Measurements from ENCODE around the gene ABCC4. TPM values are rescaled to one million over a fixed set of nuclear protein-coding genes. Genes with fewer than 3 reads are reported as not detected.

Gene ABCC4
- total and polyA plus RNA-seq, 2 experiments from 2014 or later, result 4.3 to 12.2 TPM

DNA sequence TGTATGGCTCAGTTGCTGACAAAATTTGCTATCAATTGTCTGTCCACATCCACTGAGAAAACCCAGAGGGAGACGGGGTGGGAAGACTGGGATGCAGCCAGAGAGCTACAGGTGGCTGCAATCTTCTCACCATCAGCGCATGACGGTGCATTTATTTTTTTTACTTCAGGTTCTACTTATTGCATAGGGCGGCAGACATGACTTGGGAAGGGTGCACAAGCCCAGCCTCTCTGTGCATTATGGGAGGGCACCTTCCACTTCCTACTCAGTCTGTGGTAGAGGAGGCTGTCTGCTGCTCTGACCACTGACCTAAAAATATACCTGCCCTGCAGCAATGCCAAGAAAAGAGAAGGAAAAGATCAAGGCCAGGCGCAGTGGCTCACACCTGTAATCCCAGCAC is 73.1 kb downstream of the ABCC4 start:
- H3K9me2 ChIP-seq (ENCODE audit: insufficient read depth), result no peaks in the 10 kb centered on the region
- H3K36me3 ChIP-seq (ENCODE audit: insufficient read depth), result no peaks in the 10 kb centered on the region
- no peaks in the 10 kb centered on the region for H3F3A ChIP-seq (replicated peaks; ENCODE audit: low read depth)
- no peak overlapping the region for H3K4me3 Mint-ChIP-seq
- no peak for TF ChIP-seq STAT1 (IDR thresholded peaks at IDR 0.05; ENCODE audit: unreplicated experiment)
- TF ChIP-seq, protein P1, sequence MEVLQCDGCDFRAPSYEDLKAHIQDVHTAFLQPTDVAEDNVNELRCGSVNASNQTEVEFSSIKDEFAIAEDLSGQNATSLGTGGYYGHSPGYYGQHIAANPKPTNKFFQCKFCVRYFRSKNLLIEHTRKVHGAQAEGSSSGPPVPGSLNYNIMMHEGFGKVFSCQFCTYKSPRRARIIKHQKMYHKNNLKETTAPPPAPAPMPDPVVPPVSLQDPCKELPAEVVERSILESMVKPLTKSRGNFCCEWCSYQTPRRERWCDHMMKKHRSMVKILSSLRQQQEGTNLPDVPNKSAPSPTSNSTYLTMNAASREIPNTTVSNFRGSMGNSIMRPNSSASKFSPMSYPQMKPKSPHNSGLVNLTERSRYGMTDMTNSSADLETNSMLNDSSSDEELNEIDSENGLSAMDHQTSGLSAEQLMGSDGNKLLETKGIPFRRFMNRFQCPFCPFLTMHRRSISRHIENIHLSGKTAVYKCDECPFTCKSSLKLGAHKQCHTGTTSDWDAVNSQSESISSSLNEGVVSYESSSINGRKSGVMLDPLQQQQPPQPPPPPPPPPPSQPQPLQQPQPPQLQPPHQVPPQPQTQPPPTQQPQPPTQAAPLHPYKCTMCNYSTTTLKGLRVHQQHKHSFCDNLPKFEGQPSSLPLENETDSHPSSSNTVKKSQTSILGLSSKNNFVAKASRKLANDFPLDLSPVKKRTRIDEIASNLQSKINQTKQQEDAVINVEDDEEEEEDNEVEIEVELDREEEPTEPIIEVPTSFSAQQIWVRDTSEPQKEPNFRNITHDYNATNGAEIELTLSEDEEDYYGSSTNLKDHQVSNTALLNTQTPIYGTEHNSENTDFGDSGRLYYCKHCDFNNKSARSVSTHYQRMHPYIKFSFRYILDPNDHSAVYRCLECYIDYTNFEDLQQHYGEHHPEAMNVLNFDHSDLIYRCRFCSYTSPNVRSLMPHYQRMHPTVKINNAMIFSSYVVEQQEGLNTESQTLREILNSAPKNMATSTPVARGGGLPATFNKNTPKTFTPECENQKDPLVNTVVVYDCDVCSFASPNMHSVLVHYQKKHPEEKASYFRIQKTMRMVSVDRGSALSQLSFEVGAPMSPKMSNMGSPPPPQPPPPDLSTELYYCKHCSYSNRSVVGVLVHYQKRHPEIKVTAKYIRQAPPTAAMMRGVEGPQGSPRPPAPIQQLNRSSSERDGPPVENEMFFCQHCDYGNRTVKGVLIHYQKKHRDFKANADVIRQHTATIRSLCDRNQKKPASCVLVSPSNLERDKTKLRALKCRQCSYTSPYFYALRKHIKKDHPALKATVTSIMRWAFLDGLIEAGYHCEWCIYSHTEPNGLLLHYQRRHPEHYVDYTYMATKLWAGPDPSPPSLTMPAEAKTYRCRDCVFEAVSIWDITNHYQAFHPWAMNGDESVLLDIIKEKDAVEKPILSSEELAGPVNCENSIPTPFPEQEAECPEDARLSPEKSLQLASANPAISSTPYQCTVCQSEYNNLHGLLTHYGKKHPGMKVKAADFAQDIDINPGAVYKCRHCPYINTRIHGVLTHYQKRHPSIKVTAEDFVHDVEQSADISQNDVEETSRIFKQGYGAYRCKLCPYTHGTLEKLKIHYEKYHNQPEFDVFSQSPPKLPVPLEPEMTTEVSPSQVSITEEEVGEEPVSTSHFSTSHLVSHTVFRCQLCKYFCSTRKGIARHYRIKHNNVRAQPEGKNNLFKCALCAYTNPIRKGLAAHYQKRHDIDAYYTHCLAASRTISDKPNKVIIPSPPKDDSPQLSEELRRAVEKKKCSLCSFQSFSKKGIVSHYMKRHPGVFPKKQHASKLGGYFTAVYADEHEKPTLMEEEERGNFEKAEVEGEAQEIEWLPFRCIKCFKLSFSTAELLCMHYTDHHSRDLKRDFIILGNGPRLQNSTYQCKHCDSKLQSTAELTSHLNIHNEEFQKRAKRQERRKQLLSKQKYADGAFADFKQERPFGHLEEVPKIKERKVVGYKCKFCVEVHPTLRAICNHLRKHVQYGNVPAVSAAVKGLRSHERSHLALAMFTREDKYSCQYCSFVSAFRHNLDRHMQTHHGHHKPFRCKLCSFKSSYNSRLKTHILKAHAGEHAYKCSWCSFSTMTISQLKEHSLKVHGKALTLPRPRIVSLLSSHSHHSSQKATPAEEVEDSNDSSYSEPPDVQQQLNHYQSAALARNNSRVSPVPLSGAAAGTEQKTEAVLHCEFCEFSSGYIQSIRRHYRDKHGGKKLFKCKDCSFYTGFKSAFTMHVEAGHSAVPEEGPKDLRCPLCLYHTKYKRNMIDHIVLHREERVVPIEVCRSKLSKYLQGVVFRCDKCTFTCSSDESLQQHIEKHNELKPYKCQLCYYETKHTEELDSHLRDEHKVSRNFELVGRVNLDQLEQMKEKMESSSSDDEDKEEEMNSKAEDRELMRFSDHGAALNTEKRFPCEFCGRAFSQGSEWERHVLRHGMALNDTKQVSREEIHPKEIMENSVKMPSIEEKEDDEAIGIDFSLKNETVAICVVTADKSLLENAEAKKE (CRISPR knock-in tag; IDR thresholded peaks at IDR 0.05), result no peak
- TF ChIP-seq, protein P2, sequence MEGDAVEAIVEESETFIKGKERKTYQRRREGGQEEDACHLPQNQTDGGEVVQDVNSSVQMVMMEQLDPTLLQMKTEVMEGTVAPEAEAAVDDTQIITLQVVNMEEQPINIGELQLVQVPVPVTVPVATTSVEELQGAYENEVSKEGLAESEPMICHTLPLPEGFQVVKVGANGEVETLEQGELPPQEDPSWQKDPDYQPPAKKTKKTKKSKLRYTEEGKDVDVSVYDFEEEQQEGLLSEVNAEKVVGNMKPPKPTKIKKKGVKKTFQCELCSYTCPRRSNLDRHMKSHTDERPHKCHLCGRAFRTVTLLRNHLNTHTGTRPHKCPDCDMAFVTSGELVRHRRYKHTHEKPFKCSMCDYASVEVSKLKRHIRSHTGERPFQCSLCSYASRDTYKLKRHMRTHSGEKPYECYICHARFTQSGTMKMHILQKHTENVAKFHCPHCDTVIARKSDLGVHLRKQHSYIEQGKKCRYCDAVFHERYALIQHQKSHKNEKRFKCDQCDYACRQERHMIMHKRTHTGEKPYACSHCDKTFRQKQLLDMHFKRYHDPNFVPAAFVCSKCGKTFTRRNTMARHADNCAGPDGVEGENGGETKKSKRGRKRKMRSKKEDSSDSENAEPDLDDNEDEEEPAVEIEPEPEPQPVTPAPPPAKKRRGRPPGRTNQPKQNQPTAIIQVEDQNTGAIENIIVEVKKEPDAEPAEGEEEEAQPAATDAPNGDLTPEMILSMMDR (conservative IDR thresholded peaks at IDR 0.05; ENCODE audit: low read depth in 2 of 2), result no peak
- TF ChIP-seq CREB1 (CRISPR knock-in tag; IDR thresholded peaks at IDR 0.05; ENCODE audit: low read depth), result no peak
- no peak for TF ChIP-seq ZNF331 (CRISPR knock-in tag; IDR thresholded peaks at IDR 0.05; ENCODE audit: low read depth)
- TF ChIP-seq, protein P3, sequence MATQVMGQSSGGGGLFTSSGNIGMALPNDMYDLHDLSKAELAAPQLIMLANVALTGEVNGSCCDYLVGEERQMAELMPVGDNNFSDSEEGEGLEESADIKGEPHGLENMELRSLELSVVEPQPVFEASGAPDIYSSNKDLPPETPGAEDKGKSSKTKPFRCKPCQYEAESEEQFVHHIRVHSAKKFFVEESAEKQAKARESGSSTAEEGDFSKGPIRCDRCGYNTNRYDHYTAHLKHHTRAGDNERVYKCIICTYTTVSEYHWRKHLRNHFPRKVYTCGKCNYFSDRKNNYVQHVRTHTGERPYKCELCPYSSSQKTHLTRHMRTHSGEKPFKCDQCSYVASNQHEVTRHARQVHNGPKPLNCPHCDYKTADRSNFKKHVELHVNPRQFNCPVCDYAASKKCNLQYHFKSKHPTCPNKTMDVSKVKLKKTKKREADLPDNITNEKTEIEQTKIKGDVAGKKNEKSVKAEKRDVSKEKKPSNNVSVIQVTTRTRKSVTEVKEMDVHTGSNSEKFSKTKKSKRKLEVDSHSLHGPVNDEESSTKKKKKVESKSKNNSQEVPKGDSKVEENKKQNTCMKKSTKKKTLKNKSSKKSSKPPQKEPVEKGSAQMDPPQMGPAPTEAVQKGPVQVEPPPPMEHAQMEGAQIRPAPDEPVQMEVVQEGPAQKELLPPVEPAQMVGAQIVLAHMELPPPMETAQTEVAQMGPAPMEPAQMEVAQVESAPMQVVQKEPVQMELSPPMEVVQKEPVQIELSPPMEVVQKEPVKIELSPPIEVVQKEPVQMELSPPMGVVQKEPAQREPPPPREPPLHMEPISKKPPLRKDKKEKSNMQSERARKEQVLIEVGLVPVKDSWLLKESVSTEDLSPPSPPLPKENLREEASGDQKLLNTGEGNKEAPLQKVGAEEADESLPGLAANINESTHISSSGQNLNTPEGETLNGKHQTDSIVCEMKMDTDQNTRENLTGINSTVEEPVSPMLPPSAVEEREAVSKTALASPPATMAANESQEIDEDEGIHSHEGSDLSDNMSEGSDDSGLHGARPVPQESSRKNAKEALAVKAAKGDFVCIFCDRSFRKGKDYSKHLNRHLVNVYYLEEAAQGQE (IDR thresholded peaks at IDR 0.05; ENCODE audit: unreplicated experiment), result no peak
- no peak for TF ChIP-seq ZNF114 (CRISPR knock-in tag; IDR thresholded peaks at IDR 0.05)
- no peak for TF ChIP-seq EZH2phosphoT487 (IDR thresholded peaks at IDR 0.05; ENCODE audit: unreplicated experiment)
- TF ChIP-seq NANOG (IDR thresholded peaks at IDR 0.05; ENCODE audit: borderline replicate concordance), result no peak
- TF ChIP-seq EZH2 (IDR thresholded peaks at IDR 0.05; ENCODE audit: low read depth, unreplicated experiment), result no peak
- no peak for TF ChIP-seq JUNB (IDR thresholded peaks at IDR 0.05; ENCODE audit: unreplicated experiment)
- no peak for TF ChIP-seq POLR2AphosphoS5 (IDR thresholded peaks at IDR 0.05; ENCODE audit: low read depth)
- no peak overlapping the region for H2AFZ ChIP-seq
- no peak overlapping the region for H3K4me2 ChIP-seq
- no peak overlapping the region for H3K27ac Mint-ChIP-seq
- no peaks in the 10 kb centered on the region for H3K9me3 Mint-ChIP-seq
- no peaks in the 10 kb centered on the region for H3K4me1 ChIP-seq (ENCODE audit: insufficient read depth)
- H3K4me1 Mint-ChIP-seq, result no peaks in the 10 kb centered on the region
- H3K27me3 ChIP-seq (ENCODE audit: insufficient read depth), result no peaks in the 10 kb centered on the region
- H3K27me3 Mint-ChIP-seq (ENCODE audit: insufficient read depth, low read depth, poor library complexity), result peaks cover 2% of the 10 kb centered on the region
- ATAC-seq (no peak), DNase-seq (ENCODE audit: low spot score) (no peak)
- H3K79me2 ChIP-seq (replicated peaks; ENCODE audit: insufficient read depth), result no peaks in the 10 kb centered on the region
- H4K20me1 ChIP-seq (replicated peaks; ENCODE audit: insufficient read depth), result no peaks in the 10 kb centered on the region
- no peak overlapping the region for H3K4me3 ChIP-seq
- H3K27ac ChIP-seq (ENCODE audit: low read depth), result no peak overlapping the region
- no peaks in the 10 kb centered on the region for H3K36me3 Mint-ChIP-seq (ENCODE audit: low read depth)
